Superior temporal gyrus (tissue), 1 donor: ENCODE data around the gene SLN.

Experiments used
- DNase-seq: peaks from one replicate; pipeline ENCODE4 v3.0.0-alpha.2; 2016; ENCODE audit errors: extremely low spot score

Gene SLN

DNA sequence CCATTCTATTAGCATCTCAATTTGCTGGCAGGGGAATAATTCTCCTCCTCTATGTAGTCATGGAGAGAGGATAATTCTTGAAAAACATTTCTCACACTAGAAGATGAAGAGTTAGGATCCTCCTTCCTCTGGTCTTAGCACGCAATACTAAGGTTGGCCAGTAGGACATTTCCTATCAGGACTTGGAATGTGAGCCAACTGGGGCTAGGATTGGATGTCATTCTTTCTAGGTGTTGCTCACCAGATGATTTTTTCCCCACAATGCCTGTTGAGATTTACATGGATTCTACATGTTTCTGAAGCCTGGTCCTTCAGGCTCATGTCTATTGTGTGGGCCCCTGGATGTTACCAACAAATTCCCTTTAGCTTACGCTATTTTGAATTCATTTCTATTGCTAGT lies 28.0 kb downstream of the SLN start:
- no peak for DNase-seq

DNA sequence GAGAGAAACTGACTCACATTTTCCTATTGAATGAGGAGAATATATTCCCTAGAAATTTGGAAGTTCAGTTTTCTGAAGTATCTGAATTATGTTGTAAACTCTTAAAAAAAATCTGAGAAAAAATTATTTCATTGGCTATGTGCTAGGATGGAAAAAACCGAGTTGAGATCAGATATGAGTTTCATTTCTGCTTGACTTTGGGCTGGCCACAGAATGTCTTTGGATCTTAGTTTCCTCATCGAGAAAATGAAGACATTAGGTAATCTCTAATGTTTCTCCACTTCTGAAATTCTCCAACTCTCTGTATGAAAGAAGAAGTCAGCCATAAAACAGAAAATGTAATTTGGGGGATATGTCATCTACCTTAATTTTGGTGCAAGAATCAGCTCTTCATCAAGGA lies 28.8 kb downstream of the SLN start:
- no peak for DNase-seq

DNA sequence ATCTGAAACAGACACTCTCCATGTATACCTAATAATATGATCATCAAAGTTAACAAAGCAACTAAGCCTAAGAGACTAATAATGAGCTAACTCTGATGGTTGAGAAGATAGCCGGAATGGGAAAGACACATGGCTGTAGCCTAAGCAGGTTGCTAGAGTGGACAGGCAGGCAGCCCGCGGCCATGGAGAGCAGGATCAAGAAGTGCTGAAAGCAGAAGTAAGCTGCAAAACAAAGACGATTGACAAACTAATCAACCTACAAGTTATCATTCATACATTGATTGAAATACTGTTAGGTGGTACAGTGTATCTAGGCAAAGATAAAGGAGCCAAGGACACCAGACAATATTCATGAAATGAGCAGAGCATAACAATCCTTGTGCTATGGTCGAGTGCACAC lies 29.3 kb downstream of the SLN start:
- no peak for DNase-seq

DNA sequence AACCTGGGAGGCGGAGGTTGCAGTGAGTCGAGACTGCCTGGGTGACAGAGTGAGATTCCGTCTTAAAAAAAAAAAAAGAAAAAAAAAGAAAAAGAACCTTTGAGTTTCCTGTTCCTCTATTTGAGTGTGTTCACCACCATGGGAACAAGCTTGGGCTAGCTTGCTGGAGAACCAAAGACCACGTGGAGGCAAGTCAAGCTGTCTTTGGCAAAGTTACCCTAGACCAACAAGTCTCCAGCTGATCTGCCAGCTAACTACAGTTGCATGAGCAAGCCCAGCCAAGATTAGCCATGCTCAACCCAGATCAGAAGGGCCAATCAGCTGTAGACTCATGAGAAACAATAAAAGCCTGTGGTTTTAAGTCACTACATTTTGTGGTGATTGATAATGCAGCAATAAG lies 29.7 kb downstream of the SLN start:
- DNase-seq: no peak

DNA sequence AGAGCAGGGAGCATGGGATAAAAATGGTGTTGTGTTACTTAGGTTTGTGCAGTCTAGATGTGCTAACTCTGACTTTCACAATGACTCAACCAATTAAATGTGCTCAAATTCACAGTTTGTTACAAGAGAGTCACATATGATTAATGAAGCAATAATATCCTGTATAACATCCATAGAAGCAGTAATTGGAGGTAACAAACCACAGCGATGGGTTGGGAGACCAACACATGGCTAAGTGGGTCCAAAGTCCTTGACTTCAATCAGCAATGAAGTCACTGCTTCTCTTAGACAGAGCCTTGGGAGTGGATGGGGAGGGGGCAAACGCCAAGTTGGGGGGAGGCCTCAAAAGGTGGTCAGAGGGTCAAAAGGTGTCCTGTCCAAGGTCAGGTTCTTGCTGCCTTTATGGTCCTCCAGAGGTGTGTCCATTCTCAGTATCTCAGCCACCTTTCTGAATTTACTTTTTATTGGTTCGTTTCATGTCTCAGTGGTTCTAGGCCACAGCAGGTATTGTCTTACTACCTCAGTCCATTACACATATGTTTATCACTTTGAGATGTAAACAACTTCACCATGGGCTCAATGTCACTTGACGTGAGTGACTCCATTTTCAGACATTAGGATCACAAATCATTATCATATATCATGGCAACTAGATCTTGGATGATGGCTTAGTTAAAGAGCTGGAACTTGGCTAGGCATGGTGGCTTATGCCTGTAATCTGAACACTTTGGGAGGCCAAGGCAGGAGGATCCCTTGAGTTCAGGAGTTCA lies 32.4 kb downstream of the SLN start:
- DNase-seq: no peak

DNA sequence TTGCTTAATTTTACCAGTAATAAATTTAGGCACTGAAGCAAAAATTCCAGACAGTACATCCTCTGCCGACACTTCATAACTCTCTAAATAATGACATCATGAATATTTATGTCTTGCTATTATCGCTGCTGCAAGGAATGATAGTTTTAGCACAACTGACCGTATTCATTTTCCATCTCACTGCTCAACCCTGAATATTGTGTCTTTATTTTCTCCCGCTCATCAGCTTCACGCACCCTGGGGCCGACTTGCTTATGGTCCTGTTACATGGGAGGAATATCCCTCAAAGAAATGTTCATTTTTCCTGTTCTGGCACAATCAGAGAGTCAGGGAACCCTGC lies 33.3 kb downstream of the SLN start:
- no peak for DNase-seq

DNA sequence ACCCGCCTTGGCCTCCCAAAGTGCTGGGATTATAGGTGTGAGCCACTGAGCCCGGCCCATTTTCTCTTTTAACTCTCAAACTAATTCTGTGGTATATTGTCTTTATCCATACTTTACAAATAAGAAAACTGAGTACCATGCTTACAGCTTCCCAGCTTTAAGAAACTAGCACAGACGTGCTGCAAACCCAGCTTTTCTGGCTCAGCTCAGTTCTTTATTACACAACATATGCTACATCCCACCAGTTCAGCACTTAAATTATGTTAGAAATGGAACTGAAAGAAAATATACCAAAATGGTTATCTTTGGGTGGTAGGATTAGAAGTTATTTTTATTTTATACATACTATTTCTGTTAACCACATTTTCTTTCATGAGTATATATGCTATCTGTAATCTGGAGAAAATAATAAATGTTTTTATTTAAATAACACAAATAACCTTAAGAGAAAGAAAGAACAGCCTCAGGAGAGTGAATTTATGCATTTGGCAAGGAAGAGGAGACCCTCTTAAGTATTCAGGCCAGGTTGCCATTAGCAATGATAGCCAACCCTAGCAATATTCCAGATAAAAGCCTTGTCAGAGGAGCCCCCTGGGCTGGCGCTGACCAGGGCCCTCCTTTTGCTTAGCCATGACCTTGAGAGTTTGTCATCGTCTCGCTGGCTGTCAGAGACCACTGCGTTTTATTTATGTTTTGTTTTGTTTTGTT lies 33.8 kb downstream of the SLN start:
- DNase-seq: no peak

DNA sequence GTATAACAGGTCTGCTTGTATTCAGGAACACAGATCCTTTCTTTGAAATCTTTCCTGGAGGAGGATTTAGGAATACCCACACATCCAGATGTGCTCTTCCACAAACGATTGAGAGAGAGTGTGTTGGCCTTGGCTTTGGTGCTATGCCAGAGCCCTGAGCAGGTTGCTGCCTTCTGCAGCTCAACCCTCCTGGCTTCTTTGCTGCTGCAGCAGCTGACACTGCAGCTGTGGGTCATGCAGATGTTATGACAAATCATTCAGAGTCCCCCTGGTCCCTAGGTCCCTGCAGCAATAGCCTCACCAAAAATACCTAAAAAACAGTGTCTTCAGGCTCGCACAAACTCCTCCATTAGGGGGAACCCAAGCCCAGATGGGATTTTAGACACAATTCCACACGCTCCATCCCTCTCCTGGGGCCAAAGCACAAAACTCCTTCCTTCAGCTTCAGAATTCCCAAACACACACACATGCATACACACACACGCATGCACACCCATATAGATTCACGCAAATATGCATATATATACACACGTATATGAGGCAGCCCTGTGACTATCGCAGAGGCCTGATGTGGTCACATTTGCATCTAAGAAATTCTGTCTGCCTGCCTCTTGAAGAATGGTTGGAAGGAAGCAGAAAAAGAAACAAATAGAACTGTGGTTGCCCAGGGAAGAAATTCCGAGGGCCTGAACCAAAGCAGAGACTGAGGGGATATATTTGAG lies 35.4 kb downstream of the SLN start:
- DNase-seq: no peak

DNA sequence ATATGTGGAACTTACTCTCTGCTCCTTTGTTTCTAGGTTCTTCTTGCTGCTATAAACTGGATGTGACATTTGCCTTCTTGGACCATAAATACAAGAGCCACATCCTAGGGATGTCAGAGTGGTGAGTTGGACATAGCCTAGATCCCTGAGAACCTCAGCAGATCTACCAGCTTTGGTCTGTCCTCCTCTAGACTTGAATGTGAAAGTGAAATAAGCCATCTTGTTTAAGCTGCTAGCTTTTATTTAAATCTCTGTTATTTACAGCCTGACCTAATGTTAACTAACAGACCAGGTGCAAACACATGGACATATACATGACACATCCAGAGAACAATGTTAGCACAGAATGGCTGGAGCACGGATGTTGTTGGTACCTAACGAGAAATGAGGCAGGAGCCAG lies 36.0 kb downstream of the SLN start:
- DNase-seq: no peak

DNA sequence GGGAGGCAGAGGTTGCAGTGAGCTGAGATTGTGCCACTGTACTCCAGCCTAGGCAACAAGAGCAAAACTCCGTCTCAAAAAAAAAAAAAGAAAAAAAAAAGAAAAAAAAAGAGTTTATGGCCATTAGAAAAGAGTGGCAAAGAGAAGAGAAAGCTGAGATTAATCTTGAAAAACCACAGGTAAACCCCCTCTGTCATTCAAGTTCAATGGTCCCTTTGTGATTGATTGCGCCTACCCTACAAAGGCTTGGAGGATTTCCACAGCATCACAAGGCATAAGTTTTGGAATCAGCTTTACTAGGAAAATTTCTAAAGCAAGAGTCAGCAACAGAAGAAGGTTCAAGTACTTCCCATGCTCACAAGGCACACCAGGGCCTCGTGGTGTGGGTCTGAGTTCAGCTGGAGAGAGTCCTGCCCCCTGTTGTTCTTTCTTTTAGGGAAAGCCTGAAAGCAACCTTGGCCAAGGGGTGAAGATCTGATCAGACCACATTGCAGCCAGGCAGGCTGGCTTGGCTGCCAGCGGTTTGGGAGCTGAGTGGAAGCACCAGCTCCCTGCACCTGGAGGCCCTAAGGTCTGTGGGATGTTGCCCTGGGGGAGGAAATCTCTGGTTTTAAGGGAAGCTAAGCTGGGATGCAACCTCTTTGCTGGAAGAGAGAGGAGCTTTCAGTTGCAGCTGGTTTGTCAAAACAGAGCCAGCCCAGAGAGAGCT lies 41.8 kb downstream of the SLN start:
- no peak for DNase-seq

DNA sequence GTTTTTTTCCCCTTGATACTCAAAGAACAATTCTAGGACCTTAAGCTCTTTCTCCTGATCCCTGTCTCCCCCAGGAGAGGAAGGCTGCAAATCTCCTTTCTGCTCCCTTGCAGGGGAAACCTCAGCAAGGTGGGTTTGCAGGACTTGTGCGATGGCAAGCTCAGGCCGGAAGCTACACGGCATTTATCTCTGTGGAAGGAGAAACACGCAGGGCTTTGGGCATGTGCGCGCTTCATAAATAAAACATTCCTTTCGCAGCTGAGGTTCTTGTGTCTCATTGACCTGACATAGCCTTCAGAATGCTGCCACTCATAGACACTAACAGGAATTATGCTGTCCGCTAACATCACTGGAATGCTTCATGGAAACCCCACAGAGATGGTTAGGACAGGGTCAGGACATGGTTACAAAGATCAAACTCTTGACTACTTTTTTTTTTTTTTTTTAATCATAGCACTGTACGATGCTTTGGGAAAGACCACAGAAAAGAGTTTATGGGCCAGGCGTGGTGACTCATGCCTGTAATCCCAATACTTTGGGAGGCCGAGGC lies 42.6 kb downstream of the SLN start:
- no peak for DNase-seq

DNA sequence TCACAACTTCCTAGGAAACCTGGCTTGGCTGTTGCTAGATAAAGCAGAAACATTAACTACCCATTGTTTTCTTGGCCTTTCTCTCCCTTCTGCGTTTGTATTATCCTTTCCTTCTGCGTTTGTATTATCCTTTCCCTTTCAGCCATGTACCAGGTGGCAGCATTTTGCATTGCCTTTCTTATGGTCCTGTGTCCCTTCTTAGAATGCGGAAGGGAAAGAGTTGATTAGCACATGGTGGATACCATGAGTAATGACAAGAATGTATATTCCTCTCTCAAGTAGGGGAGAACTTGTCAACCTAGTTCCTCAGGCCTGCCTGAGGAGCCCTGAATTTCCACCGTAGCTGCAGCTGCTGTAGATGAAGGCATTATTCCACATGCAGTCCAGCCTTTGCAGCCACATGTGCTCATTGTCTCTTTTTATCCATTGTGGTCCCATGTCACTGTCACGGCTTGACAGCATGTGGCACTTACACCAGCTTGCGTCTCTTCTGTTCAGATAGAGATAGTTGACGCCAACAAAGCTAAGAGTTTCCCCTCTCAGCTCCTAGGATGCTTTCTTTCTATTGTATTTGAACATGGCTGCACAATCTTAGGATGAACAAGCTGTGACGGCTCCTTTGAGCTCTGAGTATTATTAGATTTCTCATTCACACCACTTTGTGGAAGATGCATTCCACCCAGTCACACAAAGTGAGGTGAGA lies 44.8 kb downstream of the SLN start:
- no peak for DNase-seq

DNA sequence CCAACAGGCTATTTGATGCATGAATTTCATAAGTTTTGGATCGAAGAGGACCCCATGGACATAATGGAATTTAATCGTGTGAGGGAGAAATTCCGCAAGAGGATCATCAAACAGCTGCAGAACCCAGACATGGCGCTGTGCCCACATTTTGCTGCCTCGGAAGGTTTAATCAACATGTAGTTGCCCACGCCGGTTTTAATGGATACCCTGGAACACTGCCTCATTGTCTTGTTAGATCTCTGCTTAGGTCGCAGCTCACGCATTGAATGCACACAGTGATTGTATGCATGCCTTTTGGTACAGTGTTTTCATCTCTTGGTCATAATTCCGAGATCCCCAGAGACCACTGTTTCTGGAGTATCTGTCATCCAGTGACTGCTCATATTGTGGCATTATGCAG lies 46.8 kb downstream of the SLN start:
- DNase-seq: no peak

DNA sequence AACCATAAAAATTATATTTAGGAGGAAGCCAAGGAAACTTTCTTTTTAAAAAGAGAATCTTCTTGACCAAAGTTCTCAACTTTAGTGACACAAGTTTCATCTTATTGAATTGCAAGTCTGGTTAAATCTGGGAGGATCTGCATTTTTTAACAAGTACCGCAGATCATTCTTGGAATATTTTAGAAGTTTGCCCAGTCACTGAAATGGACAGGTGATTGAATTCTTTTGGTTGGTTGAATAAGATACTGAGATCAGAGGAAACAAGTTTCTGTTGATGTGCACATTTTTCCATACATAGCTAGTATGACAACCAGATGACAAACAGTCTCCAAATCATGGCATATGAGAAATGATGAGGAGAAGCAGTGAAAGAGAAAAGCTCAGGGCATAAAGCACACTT lies 50.2 kb downstream of the SLN start:
- DNase-seq: no peak

DNA sequence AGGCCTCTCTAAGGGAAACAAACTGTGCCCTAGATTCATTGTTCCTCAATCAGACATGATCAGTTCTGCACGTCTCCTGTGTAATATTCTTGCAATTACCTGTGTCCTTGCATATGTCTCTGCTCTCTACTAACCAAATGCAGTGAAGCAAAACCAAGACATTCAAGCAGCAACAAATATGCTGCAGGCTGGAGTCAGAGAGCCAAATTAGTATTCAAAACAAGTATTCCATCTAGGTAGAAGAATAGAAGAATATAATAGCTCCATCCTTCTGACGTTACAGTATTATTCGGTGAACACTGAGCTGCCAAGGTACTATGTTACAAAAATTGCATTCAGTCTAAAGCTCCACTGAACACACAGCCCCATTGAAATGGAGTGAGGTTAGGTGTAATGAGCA lies 51.8 kb downstream of the SLN start:
- DNase-seq: no peak

DNA sequence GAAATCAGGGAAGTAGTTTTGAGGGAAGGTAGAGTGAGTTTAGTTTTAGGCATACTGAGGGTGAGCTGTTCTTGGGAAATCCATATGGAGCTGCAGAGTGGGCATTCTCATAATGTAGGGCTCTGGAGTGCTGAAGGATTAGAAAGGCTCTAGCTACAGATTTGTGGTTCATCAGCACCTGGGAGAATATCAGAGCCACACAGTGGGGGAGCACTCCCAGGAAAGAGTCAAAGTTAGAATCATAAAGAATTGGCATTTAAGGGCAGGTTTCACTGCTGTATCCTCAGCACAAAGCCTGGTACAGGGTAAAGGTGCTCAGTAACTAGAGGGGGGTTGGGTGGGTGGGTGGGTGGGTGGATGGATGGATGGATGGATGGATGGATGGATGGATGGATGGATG lies 52.5 kb downstream of the SLN start:
- DNase-seq: no peak
